Measurements from ENCODE around the gene STX1B. TPM values are rescaled to one million over a fixed set of nuclear protein-coding genes. Genes with fewer than 3 reads are reported as not detected.
"Not testable (repeated sequence)": the region's sequence is repeated elsewhere in the genome, so short reads cannot be mapped to it uniquely, and the experiment has no call there.

The STX1B gene
- total RNA-seq, 1 experiment from 2014 or later: 3.7 TPM

DNA sequence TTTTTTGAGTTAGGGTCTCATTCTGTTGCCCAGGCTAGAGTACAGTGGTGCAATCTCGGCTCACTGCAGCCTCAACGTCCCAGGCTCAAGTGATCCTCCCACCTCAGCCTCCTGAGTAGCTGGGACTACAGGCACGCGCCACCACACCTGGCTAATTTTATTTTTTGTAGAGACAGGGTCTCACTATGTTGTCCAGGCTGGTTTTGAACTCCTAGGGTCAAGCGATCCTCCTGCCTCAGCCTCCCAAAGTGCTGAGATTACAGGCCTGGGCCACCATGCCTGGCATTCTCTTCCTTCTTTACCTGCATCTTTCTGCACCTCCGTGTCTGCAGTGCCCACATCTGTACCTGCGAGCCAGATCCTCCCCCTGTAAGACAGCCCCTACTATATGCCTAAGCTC lies 1.4 kb upstream of the STX1B start:
- H3K27me3 ChIP-seq (ENCODE audit: control insufficient read depth, insufficient read depth, low read length); H3K36me3 ChIP-seq (ENCODE audit: control insufficient read depth, insufficient read depth, low read length); H3K4me3 ChIP-seq (ENCODE audit: low read depth in 2 of 2, low read length in 2 of 2); BruUV-seq (replicated peaks); CTCF ChIA-PET; in situ Hi-C loops (cut with HindIII; ENCODE audit: low pct_unique_long_range_greater_than_20kb, low sequenced_read_pairs); H3K27ac ChIP-seq (ENCODE audit: low read length); H3K9me3 ChIP-seq (ENCODE audit: control insufficient read depth, insufficient read depth, low read depth, low read length); H3K4me1 ChIP-seq (ENCODE audit: control insufficient read depth, insufficient read depth, low read length); intact Hi-C loops (cut with micrococcal nuclease; ENCODE audit: unreplicated experiment); DNase-seq (ENCODE audit: low read depth, low spot score); ATAC-seq: not testable (repeated sequence)
- POLR2A ChIA-PET: interaction anchor here (0.5 kb wide), 1 partner anchor 169 kb away, joined by 3 read pairs; no protein-coding TSS in a partner anchor

- BruUV-seq (replicated peaks): no TSS peak
Observed at GRCh38 chr16:31009894-31010584, 399 bp downstream of the STX1B start.

More at GRCh38 chr16:31009894-31010584, 399 bp downstream of the STX1B start:
- Histone ChIP-seq H3K27ac (ENCODE audit: low read length) (no peak overlapping the region), H3K4me1 (ENCODE audit: control insufficient read depth, insufficient read depth, low read length) (peaks cover 6% of the 10 kb centered on the region; the same call in 1 of the 2 replicates), H3K36me3 (ENCODE audit: control insufficient read depth, insufficient read depth, low read length) (no peaks in the 10 kb centered on the region), H3K9me3 (ENCODE audit: control insufficient read depth, insufficient read depth, low read depth, low read length) (no peaks in the 10 kb centered on the region), H3K27me3 (ENCODE audit: control insufficient read depth, insufficient read depth, low read length) (no peaks in the 10 kb centered on the region), H3K4me3 (ENCODE audit: low read depth in 2 of 2, low read length in 2 of 2) (peak overlapping the region in 1 of 2 experiments; percentile 17; a peak in 1 of 4 replicates)
- DNase-seq (ENCODE audit: low read depth, low spot score) (no peak), ATAC-seq (0 out of 2 replicates have a peak, but pooled peaks have one; percentile 20)
- intact Hi-C loops (cut with micrococcal nuclease; ENCODE audit: unreplicated experiment) (no loop called here), in situ Hi-C loops (cut with HindIII; ENCODE audit: low pct_unique_long_range_greater_than_20kb, low sequenced_read_pairs) (no loop called here)
- TF ChIP-seq POLR2AphosphoS5 (IDR thresholded peaks at IDR 0.05; ENCODE audit: low read depth, low read length) (no peak), SIN3A (IDR thresholded peaks at IDR 0.05; ENCODE audit: borderline replicate concordance, insufficient read depth, low read depth, low read length) (no peak), TCF7L2 (IDR thresholded peaks at IDR 0.05; ENCODE audit: low read depth, low read length) (no peak), REST (IDR thresholded peaks at IDR 0.05; ENCODE audit: insufficient read depth in 1 of 2, low read depth in 2 of 2, low read length in 1 of 2) (no peak)
- TF ChIP-seq, protein P1, sequence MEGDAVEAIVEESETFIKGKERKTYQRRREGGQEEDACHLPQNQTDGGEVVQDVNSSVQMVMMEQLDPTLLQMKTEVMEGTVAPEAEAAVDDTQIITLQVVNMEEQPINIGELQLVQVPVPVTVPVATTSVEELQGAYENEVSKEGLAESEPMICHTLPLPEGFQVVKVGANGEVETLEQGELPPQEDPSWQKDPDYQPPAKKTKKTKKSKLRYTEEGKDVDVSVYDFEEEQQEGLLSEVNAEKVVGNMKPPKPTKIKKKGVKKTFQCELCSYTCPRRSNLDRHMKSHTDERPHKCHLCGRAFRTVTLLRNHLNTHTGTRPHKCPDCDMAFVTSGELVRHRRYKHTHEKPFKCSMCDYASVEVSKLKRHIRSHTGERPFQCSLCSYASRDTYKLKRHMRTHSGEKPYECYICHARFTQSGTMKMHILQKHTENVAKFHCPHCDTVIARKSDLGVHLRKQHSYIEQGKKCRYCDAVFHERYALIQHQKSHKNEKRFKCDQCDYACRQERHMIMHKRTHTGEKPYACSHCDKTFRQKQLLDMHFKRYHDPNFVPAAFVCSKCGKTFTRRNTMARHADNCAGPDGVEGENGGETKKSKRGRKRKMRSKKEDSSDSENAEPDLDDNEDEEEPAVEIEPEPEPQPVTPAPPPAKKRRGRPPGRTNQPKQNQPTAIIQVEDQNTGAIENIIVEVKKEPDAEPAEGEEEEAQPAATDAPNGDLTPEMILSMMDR (IDR thresholded peaks at IDR 0.05): no peak
- ChIA-PET CTCF (no interaction called here), POLR2A (no interaction called here)

Data from Panc1 (cell line).